SK-N-SH treated with all-trans-retinoic acid at 6 μM for 48 hours (cell line): ENCODE data around the gene PPP2R5D.

Source experiments
- BACH2 ChIP-seq: fragments of 250-450 bp; sonication (Bioruptor Pico); IDR thresholded peaks from 2 replicates; pipeline ENCODE4 v1.9.0; 2021; ENCODE audit warnings: mild to moderate bottlenecking, borderline replicate concordance
- ESRRG ChIP-seq: fragments of 250-450 bp; sonication (Bioruptor Pico); IDR thresholded peaks from 2 replicates; pipeline ENCODE4 v1.6.1; 2021; ENCODE audit warnings: mild to moderate bottlenecking
- OSR1 ChIP-seq: fragments of 250-450 bp; sonication (Bioruptor Pico); IDR thresholded peaks from 2 replicates; pipeline ENCODE4 v1.8.0; 2022; ENCODE audit warnings: moderate library complexity, mild to moderate bottlenecking, inconsistent platforms
- RARB ChIP-seq: fragments of 250-450 bp; sonication (Bioruptor Pico); IDR thresholded peaks from 2 replicates; pipeline ENCODE4 v1.8.0; 2021; ENCODE audit warnings: mild to moderate bottlenecking, moderate library complexity
- TCF4 ChIP-seq: fragments of 250-450 bp; sonication (Bioruptor Pico); IDR thresholded peaks from 2 replicates; pipeline ENCODE4 v1.8.0; 2021; ENCODE audit warnings: mild to moderate bottlenecking, moderate library complexity, borderline replicate concordance
- TOX ChIP-seq: fragments of 250-450 bp; sonication (Bioruptor Pico); IDR thresholded peaks from 2 replicates; pipeline ENCODE4 v1.8.0; 2021; ENCODE audit warnings: mild to moderate bottlenecking, moderate library complexity, borderline replicate concordance
- ZC3H10 ChIP-seq: fragments of 250-450 bp; sonication (Bioruptor Pico); IDR thresholded peaks from 2 replicates; pipeline ENCODE4 v1.5.1; 2021; ENCODE audit warnings: mild to moderate bottlenecking, moderate library complexity
- ZFP3 ChIP-seq: fragments of 250-450 bp; sonication (Bioruptor Pico); IDR thresholded peaks from 2 replicates; pipeline ENCODE4 v1.5.0; 2020; ENCODE audit warnings: mild to moderate bottlenecking, moderate library complexity
- ZFP30 ChIP-seq: fragments of 450-650 bp; formaldehyde crosslinking; IDR thresholded peaks from 2 replicates; pipeline ENCODE4 v1.5.0; 2022; ENCODE audit warnings: mild to moderate bottlenecking, moderate library complexity
- ZNF565 ChIP-seq: fragments of 450-650 bp; formaldehyde crosslinking; conservative IDR thresholded peaks from 2 replicates; pipeline ENCODE4 v1.5.0; 2020; ENCODE audit warnings: low read depth, mild to moderate bottlenecking, moderate library complexity
- ZNF8 ChIP-seq: fragments of 450-650 bp; formaldehyde crosslinking; IDR thresholded peaks from 2 replicates; pipeline ENCODE4 v1.5.0; 2020; ENCODE audit warnings: mild to moderate bottlenecking, moderate library complexity
- TF ChIP-seq, protein P1 (sequence below): fragments of 250-450 bp; sonication (Bioruptor Pico); IDR thresholded peaks from 2 replicates; pipeline ENCODE4 v1.8.0; 2021; ENCODE audit warnings: low read depth, mild to moderate bottlenecking, moderate library complexity, borderline replicate concordance
- TF ChIP-seq, protein P2 (sequence below): fragments of 250-450 bp; sonication (Bioruptor Pico); IDR thresholded peaks from 2 replicates; pipeline ENCODE4 v1.8.0; 2020; ENCODE audit warnings: mild to moderate bottlenecking, moderate library complexity, borderline replicate concordance

DNA sequence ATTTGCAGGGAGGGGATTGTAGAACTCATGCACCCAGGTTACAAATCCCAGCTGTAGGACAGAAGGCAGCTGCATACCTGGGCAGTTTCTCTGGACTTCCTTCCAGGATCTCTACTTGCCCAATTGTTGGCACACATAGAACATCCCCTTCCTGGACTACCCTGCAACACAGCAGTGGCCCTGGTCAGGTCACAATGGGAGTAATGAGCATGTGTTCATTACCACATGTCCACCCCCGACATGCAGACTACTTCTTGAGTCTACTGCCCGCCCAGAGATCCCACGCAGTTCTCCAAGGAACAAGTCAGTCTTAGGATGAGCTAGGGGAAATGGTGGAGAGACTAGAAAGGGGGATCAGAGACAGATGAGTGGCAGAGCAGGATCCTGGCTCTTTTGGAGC, 10.4 kb upstream of the PPP2R5D start:
- TF ChIP-seq BACH2 (no peak), ESRRG (CRISPR knock-in tag) (no peak), ZNF565 (no peak), OSR1 (CRISPR knock-in tag) (no peak), ZC3H10 (CRISPR knock-in tag) (no peak), TOX (no peak), RARB (CRISPR knock-in tag) (no peak), ZNF8 (CRISPR knock-in tag) (no peak), ZFP3 (CRISPR knock-in tag) (no peak), TCF4 (CRISPR knock-in tag) (no peak), ZFP30 (CRISPR knock-in tag) (no peak)
- TF ChIP-seq, protein P1, sequence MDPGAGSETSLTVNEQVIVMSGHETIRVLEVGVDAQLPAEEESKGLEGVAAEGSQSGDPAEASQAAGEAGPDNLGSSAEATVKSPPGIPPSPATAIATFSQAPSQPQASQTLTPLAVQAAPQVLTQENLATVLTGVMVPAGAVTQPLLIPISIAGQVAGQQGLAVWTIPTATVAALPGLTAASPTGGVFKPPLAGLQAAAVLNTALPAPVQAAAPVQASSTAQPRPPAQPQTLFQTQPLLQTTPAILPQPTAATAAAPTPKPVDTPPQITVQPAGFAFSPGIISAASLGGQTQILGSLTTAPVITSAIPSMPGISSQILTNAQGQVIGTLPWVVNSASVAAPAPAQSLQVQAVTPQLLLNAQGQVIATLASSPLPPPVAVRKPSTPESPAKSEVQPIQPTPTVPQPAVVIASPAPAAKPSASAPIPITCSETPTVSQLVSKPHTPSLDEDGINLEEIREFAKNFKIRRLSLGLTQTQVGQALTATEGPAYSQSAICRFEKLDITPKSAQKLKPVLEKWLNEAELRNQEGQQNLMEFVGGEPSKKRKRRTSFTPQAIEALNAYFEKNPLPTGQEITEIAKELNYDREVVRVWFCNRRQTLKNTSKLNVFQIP (CRISPR knock-in tag), result no peak
- TF ChIP-seq, protein P2, sequence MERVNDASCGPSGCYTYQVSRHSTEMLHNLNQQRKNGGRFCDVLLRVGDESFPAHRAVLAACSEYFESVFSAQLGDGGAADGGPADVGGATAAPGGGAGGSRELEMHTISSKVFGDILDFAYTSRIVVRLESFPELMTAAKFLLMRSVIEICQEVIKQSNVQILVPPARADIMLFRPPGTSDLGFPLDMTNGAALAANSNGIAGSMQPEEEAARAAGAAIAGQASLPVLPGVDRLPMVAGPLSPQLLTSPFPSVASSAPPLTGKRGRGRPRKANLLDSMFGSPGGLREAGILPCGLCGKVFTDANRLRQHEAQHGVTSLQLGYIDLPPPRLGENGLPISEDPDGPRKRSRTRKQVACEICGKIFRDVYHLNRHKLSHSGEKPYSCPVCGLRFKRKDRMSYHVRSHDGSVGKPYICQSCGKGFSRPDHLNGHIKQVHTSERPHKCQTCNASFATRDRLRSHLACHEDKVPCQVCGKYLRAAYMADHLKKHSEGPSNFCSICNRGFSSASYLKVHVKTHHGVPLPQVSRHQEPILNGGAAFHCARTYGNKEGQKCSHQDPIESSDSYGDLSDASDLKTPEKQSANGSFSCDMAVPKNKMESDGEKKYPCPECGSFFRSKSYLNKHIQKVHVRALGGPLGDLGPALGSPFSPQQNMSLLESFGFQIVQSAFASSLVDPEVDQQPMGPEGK, result no peak
